Left ventricle myocardium inferior (tissue), 1 donor: ENCODE data around the gene CRIP2. TPM values are rescaled to one million over a fixed set of nuclear protein-coding genes. Genes with fewer than 3 reads are reported as not detected.

ENCODE experiments used
- DNase-seq: peaks from one replicate; pipeline ENCODE4 v3.0.0-alpha.2; 2020
- H3K27ac ChIP-seq: fragments of 200-600 bp; replicated peaks from 2 replicates; pipeline ENCODE4 v1.8.0; 2021
- H3K27me3 ChIP-seq: fragments of 200-600 bp; 2 replicates; pipeline ENCODE4 v1.8.0; 2021; ENCODE audit warnings: low read depth
- H3K36me3 ChIP-seq: fragments of 200-600 bp; 2 replicates; pipeline ENCODE4 v1.8.0; 2021
- H3K4me1 ChIP-seq: fragments of 200-600 bp; 2 replicates; pipeline ENCODE4 v1.8.0; 2021
- H3K4me3 ChIP-seq: fragments of 200-600 bp; 2 replicates; pipeline ENCODE4 v1.8.0; 2021; ENCODE audit warnings: mild to moderate bottlenecking, moderate library complexity
- H3K9me3 ChIP-seq: fragments of 200-600 bp; replicated peaks from 2 replicates; pipeline ENCODE4 v1.8.0; 2021
- CTCF ChIP-seq: fragments of 200-600 bp; IDR thresholded peaks from 2 replicates; pipeline ENCODE4 v1.8.0; 2021; ENCODE audit warnings: antibody characterized with exemption, mild to moderate bottlenecking, borderline replicate concordance
- intact Hi-C: fragments of 100-400 bp; cut with micrococcal nuclease; formaldehyde crosslinking; loops from one replicate; pipeline ENCODE4 v1.11.0; 2022
- total RNA-seq: library from RNA; stranded (reverse); fragmentation: NEBNext Ultra II Directional; extraction: Animal tissue kit (Norgen Biotek cat#: 25700); gene quantifications from one replicate; pipeline ENCODE4 v1.2.1, GENCODE V29; 2021
- donor health status: DM: no; HTN: yes; CAD: no; lungs with severe emphysema.

CRIP2 gene
- total RNA-seq, 1 donor from 2014 or later = 1,068 TPM

DNA sequence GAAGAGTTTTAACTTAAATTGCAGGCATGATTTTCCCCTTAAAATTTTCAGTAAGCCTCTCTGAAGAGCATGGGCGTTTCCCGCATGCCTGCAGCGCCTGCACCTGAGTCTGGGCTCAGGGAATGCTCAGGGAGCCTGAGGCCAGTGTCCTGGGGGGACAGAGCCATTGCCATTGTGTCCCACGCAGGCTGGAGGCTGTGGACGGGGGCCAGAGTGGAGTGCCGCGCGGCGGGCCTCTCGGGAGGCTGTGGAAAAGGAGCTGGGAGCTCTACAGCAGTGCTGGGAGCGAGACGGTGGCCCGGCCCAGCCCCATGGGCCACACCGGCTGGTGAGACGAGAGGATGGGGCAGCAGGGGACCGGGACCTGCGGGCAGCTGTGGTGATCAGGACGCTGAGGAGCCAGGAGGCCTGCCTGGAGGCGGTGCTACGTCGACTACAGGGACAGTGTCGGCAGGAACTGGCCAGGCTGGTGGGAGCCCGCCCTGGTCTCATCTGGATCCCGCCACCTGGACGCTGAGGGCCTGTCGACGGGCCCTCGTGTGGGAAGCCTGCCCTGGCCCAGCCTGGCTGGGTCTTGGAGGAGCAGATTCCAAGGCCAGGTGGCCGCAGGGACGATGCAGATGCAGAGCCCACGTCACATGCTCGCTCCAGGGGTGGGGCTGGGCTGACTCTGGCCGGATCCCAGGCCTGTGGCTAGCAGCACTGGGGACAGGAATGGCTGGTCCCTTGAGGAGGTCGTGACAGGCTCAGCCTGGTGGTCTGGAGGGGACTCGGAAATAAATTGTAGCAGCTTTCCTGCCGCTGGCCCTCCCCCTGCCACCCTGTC lies 24.0 kb downstream of the CRIP2 start:
- no peak for TF ChIP-seq CTCF
- Histone ChIP-seq H3K4me3 (no peak overlapping the region), H3K9me3 (no peaks in the 10 kb centered on the region), H3K36me3 (peaks cover 9% of the 10 kb centered on the region), H3K4me1 (peaks cover 14% of the 10 kb centered on the region), H3K27ac (no peak overlapping the region), H3K27me3 (no peaks in the 10 kb centered on the region)
- intact Hi-C loops = no loop called here
- DNase-seq = no peak

GRCh38 chr14:105499256-105500035 lies 24.8 kb downstream of the CRIP2 start:
- DNase-seq = no peak
- intact Hi-C loops = no loop called here
- peaks cover 14% of the 10 kb centered on the region for H3K4me1 ChIP-seq
- no peaks in the 10 kb centered on the region for H3K9me3 ChIP-seq
- H3K4me3 ChIP-seq = no peak overlapping the region
- H3K27ac ChIP-seq = no peak overlapping the region
- TF ChIP-seq CTCF = no peak
- no peaks in the 10 kb centered on the region for H3K27me3 ChIP-seq
- peaks cover 9% of the 10 kb centered on the region for H3K36me3 ChIP-seq

GRCh38 chr14:105500036-105500725 lies 25.6 kb downstream of the CRIP2 start:
- Histone ChIP-seq H3K36me3 (peaks cover 9% of the 10 kb centered on the region), H3K4me1 (peaks cover 11% of the 10 kb centered on the region), H3K27ac (no peak overlapping the region), H3K27me3 (no peaks in the 10 kb centered on the region), H3K9me3 (no peaks in the 10 kb centered on the region), H3K4me3 (no peak overlapping the region)
- DNase-seq = no peak
- intact Hi-C loops = no loop called here
- no peak for TF ChIP-seq CTCF

DNA sequence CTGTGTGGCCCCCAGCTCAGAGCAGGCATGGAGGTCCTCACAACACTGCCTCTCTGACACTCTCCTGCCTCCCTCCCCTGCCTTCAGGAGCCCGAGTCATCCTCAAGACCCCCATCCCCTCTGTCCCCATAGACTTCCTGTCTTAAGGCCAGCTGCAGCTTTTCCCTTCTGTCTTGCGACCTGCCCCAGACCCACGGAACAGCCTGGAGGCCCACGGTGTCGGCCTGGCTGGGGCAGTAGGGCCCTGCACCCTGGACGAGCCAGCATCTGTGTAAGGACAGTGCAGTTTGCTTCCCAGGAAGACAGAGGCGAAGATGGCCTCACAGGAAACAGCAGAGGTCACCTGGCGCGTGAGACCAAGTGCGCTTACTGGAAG lies 26.1 kb downstream of the CRIP2 start:
- Histone ChIP-seq H3K36me3 (peaks cover 9% of the 10 kb centered on the region), H3K4me3 (no peak overlapping the region), H3K27ac (no peak overlapping the region), H3K9me3 (no peaks in the 10 kb centered on the region), H3K27me3 (no peaks in the 10 kb centered on the region), H3K4me1 (peaks cover 5% of the 10 kb centered on the region)
- no peak for TF ChIP-seq CTCF
- DNase-seq = no peak
- intact Hi-C loops = no loop called here

DNA sequence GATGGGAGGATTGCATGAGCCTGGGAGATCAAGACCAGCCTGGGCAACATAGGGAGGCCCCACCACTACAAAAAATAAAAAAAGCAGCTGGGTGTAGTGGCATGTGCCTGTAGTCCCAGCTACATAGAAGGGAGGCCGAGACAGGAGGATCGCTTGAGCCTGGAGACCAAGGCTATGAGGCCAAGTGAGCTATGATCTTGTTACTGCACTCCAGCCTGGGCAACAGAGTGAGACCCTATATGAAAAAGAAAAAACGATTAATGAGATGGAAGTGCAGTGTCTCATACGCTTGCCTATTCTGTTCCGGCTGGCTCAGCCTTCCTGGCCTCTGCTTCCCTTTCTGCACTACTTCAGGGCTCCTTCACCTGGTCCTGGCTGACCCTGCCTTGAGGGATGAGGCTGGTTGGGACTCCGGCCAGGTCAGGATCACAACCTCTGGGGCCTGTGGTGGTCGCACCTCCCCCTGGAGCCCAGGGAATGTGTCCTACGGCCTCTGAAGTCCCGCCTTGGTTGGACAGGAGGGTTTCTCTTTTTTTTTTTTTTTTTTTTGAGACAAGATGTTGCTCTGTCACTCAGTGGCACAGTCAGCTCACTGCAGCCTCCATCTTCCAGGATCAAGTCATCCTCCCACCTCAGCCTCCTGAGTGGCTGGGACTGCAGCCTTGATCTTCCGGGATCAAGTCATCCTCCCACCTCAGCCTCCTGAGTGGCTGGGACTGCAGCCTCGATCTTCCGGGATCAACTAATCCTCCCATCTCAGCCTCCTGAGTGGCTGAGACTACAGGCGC lies 27.1 kb downstream of the CRIP2 start:
- DNase-seq = no peak
- Histone ChIP-seq H3K36me3 (peaks cover 9% of the 10 kb centered on the region), H3K4me3 (no peak overlapping the region), H3K27me3 (no peaks in the 10 kb centered on the region), H3K4me1 (no peaks in the 10 kb centered on the region), H3K9me3 (no peaks in the 10 kb centered on the region), H3K27ac (no peak overlapping the region)
- intact Hi-C loops = no loop called here
- no peak for TF ChIP-seq CTCF
